Ishikawa (cell line): ENCODE measurements around the gene CLEC2A.

Experiments used
- CEBPB ChIP-seq: IDR thresholded peaks from 2 replicates; pipeline ENCODE4 v1.6.1; 2012
- CREB1 ChIP-seq: IDR thresholded peaks from 2 replicates; pipeline ENCODE4 v1.6.1; 2012; ENCODE audit warnings: low read depth
- EGR1 ChIP-seq: IDR thresholded peaks from 2 replicates; pipeline ENCODE4 v1.6.1; 2012
- EP300 ChIP-seq: IDR thresholded peaks from 2 replicates; pipeline ENCODE4 v1.6.1; 2012; ENCODE audit warnings: borderline replicate concordance
- FOXM1 ChIP-seq: IDR thresholded peaks from 2 replicates; pipeline ENCODE4 v1.6.1; 2012; ENCODE audit warnings: low read depth, borderline replicate concordance
- MAX ChIP-seq: IDR thresholded peaks from 2 replicates; pipeline ENCODE4 v1.6.1; 2012
- NFIC ChIP-seq: IDR thresholded peaks from 2 replicates; pipeline ENCODE4 v1.6.1; 2012
- RAD21 ChIP-seq: IDR thresholded peaks from 2 replicates; pipeline ENCODE4 v1.6.1; 2012; ENCODE audit warnings: low read depth
- TAF1 ChIP-seq: IDR thresholded peaks from 2 replicates; pipeline ENCODE4 v1.6.1; 2012; ENCODE audit warnings: low read depth, mild to moderate bottlenecking
- TCF12 ChIP-seq: IDR thresholded peaks from 2 replicates; pipeline ENCODE4 v1.6.1; 2012; ENCODE audit warnings: low read depth
- TEAD4 ChIP-seq: IDR thresholded peaks from 2 replicates; pipeline ENCODE4 v1.6.1; 2012
- YY1 ChIP-seq: IDR thresholded peaks from 2 replicates; pipeline ENCODE4 v1.6.1; 2012; ENCODE audit warnings: low read depth
- ZBTB7A ChIP-seq: IDR thresholded peaks from 2 replicates; pipeline ENCODE4 v1.6.1; 2012; ENCODE audit warnings: low read depth
- TF ChIP-seq, protein P1 (sequence below): IDR thresholded peaks from 2 replicates; pipeline ENCODE4 v1.6.1; 2012; ENCODE audit warnings: low read depth, mild to moderate bottlenecking
- TF ChIP-seq, protein P2 (sequence below): IDR thresholded peaks from 2 replicates; pipeline ENCODE4 v1.6.1; 2012

CLEC2A gene

GRCh38 chr12:9973949-9974348 is 41.8 kb upstream of the CLEC2A start:
- TF ChIP-seq YY1 = no peak
- TF ChIP-seq TCF12 = no peak
- TF ChIP-seq RAD21 = no peak
- TF ChIP-seq ZBTB7A = no peak
- TF ChIP-seq TAF1 = no peak
- TF ChIP-seq, protein P1, sequence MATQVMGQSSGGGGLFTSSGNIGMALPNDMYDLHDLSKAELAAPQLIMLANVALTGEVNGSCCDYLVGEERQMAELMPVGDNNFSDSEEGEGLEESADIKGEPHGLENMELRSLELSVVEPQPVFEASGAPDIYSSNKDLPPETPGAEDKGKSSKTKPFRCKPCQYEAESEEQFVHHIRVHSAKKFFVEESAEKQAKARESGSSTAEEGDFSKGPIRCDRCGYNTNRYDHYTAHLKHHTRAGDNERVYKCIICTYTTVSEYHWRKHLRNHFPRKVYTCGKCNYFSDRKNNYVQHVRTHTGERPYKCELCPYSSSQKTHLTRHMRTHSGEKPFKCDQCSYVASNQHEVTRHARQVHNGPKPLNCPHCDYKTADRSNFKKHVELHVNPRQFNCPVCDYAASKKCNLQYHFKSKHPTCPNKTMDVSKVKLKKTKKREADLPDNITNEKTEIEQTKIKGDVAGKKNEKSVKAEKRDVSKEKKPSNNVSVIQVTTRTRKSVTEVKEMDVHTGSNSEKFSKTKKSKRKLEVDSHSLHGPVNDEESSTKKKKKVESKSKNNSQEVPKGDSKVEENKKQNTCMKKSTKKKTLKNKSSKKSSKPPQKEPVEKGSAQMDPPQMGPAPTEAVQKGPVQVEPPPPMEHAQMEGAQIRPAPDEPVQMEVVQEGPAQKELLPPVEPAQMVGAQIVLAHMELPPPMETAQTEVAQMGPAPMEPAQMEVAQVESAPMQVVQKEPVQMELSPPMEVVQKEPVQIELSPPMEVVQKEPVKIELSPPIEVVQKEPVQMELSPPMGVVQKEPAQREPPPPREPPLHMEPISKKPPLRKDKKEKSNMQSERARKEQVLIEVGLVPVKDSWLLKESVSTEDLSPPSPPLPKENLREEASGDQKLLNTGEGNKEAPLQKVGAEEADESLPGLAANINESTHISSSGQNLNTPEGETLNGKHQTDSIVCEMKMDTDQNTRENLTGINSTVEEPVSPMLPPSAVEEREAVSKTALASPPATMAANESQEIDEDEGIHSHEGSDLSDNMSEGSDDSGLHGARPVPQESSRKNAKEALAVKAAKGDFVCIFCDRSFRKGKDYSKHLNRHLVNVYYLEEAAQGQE = no peak
- TF ChIP-seq EP300 = no peak
- no peak for TF ChIP-seq NFIC
- TF ChIP-seq MAX = no peak
- no peak for TF ChIP-seq EGR1
- TF ChIP-seq CREB1 = no peak
- TF ChIP-seq CEBPB = no peak
- TF ChIP-seq, protein P2, sequence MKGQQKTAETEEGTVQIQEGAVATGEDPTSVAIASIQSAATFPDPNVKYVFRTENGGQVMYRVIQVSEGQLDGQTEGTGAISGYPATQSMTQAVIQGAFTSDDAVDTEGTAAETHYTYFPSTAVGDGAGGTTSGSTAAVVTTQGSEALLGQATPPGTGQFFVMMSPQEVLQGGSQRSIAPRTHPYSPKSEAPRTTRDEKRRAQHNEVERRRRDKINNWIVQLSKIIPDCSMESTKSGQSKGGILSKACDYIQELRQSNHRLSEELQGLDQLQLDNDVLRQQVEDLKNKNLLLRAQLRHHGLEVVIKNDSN = no peak
- TF ChIP-seq FOXM1 = no peak
- TF ChIP-seq TEAD4 = no peak

DNA sequence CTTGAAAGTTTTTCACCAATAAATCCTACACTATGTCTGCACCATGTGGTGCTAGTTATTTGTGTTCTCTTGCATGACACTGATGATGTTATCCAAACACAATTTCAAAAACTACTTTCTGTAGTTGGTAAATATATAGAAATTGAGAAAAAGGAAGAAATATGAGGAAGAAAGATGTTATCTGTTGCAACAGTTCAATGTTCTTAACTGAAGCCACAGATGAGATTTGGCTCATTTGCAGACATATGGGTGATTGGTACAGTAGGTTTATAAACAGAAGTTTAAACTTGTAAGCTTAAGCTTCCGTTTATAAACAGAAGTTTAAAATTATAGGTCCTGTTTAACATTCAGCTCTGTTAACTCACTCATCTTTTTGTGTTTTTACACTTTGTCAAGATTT is 39.0 kb upstream of the CLEC2A start, which contains the start of gene CLEC12A:
CLEC12A (plus strand) TSS at position 229 of the 400 bp plus-strand sequence. CDS start 188 bp downstream, outside the sequence.
- TF ChIP-seq EGR1 = no peak
- TF ChIP-seq TEAD4 = no peak
- no peak for TF ChIP-seq ZBTB7A
- TF ChIP-seq MAX = no peak
- TF ChIP-seq, protein P2 = no peak
- TF ChIP-seq CEBPB = no peak
- TF ChIP-seq CREB1 = no peak
- no peak for TF ChIP-seq NFIC
- TF ChIP-seq YY1 = no peak
- TF ChIP-seq EP300 = no peak
- TF ChIP-seq, protein P1 = no peak

DNA sequence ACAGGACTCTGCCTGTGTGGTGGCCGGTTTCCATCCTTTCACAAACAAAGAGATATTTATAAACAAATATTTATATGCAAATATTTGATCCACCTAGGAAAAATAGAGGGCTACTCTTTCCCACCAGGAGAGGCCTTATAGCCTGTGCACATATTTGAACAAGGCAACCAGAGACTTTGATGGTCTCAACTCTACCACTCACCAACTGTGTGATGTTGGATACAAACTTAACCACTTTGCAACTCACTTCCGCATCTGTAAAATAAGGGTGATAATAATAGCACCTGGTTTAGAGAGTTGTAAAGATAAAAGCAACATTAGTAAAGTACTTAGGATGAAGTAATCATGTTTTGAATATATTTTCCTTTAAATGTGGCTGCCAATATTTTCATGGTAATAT is 37.5 kb upstream of the CLEC2A start:
- TF ChIP-seq CREB1 (no peak), MAX (no peak), ZBTB7A (no peak), EP300 (no peak), EGR1 (no peak), NFIC (no peak), YY1 (no peak), RAD21 (no peak), TEAD4 (no peak), CEBPB (no peak), TCF12 (no peak), TAF1 (no peak), FOXM1 (no peak)
- TF ChIP-seq, protein P1 = no peak
- TF ChIP-seq, protein P2 = no peak

DNA sequence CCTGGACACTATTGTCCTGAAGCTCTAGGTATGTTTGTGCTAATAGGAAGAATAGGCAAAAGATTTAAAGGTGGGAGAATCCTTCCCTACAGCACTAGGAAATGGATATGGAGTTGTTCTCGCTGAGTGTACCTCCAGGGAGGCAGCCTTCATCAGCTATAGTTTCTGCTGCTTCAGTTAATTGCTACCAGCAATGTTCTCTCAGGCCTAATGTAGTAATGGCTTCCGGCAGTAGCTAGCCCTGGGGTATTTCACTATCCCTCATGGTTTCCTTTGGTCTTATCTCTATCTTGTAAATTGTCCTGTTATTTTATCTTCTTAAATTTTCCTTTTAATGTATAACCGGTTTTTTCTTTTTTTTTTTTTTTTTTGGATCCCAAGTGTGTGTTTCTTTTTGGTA is 29.7 kb upstream of the CLEC2A start:
- TF ChIP-seq RAD21 (no peak), MAX (no peak), NFIC (no peak), CEBPB (no peak), ZBTB7A (no peak), TEAD4 (no peak), FOXM1 (no peak), TCF12 (no peak), EP300 (no peak), CREB1 (no peak), YY1 (no peak), EGR1 (no peak), TAF1 (no peak)
- TF ChIP-seq, protein P2 = no peak
- TF ChIP-seq, protein P1 = no peak
